ENCODE results near the gene PEX16.

PEX16 gene

DNA sequence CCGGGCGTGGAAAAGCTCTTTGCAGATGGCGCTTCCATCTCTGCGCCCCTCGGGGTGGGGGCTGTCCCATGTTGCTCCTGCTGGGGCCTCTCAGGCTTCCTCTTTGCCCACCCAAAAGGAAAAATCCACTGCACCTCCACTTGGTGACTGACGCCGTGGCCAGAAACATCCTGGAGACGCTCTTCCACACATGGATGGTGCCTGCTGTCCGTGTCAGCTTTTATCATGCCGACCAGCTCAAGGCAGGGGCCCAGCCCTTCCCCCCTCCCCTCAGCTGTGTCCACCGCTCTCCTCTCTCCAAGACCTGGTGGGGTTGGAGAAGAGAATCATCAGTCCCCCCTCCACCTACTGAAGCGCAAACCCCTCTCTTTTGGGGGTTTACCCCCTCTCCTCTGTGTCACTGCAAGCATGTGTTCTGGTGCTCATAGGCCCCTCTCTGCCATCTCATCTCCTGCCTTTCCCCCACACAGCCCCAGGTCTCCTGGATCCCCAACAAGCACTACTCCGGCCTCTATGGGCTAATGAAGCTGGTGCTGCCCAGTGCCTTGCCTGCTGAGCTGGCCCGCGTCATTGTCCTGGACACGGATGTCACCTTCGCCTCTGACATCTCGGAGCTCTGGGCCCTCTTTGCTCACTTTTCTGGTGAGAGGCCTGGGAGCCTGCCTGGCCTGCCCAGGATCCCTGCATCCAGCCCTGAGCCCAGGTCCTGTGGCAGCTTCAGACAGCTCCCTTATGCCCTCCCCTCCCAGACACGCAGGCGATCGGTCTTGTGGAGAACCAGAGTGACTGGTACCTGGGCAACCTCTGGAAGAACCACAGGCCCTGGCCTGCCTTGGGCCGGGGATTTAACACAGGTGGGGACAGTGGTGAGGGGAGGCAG, 6.6 kb upstream of the PEX16 start:
- Histone ChIP-seq H3K4me2 (ENCODE audit: low read length) (no peak overlapping the region), H3K4me1 (peaks cover 5% of the 10 kb centered on the region), H3K79me2 (no peaks in the 10 kb centered on the region), H3K27me3 (ENCODE audit: control insufficient read depth, insufficient read depth, low read length) (no peaks in the 10 kb centered on the region), H3K27ac (no peak overlapping the region), H2AFZ (no peak overlapping the region), H3K9ac (no peak overlapping the region), H3K9me3 (ENCODE audit: control insufficient read depth, low read length) (no peaks in the 10 kb centered on the region), H3K36me3 (ENCODE audit: control insufficient read depth, insufficient read depth, low read length) (no peaks in the 10 kb centered on the region), H3K4me3 (ENCODE audit: low read depth, low read length) (no peak overlapping the region)
- TF ChIP-seq, protein P1, sequence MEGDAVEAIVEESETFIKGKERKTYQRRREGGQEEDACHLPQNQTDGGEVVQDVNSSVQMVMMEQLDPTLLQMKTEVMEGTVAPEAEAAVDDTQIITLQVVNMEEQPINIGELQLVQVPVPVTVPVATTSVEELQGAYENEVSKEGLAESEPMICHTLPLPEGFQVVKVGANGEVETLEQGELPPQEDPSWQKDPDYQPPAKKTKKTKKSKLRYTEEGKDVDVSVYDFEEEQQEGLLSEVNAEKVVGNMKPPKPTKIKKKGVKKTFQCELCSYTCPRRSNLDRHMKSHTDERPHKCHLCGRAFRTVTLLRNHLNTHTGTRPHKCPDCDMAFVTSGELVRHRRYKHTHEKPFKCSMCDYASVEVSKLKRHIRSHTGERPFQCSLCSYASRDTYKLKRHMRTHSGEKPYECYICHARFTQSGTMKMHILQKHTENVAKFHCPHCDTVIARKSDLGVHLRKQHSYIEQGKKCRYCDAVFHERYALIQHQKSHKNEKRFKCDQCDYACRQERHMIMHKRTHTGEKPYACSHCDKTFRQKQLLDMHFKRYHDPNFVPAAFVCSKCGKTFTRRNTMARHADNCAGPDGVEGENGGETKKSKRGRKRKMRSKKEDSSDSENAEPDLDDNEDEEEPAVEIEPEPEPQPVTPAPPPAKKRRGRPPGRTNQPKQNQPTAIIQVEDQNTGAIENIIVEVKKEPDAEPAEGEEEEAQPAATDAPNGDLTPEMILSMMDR (IDR thresholded peaks at IDR 0.05) = no peak

DNA sequence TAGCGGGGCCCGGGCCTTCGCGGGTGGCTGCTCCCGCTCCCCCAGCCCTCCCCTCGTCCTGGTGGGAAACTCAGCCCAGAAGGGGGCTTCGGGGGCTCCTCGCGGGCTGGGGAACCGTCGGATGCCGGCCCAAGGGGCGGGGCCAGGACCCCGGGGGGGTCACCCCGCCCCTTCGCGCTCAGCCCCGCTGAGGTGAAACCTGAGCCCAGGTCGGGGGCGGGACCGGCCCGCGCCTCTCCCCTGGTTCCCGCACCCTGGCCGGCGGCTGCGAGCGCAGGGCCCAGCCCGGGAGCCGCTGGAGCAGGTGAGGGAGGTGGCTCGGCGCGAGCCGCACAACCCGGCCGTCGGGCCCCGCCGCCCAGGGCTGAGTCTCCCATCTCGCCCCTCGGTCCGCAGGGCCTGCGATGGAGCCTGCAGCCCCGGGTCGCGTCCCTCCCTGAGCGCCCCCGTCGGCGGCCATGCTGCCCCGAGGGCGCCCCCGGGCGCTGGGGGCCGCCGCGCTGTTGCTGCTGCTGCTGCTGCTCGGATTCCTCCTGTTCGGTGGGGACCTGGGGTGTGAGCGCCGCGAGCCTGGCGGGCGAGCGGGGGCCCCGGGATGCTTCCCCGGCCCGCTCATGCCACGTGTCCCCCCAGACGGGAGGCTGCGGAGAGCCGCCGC, 4.9 kb upstream of the PEX16 start, which contains the start of gene LARGE2:
Gene LARGE2 (plus strand): TSS at position 232 of the 658 bp plus-strand sequence. CDS start 227 bp downstream, at position 459.
- peak within 1 kb of the TSS; percentile 45 for H3K4me2 ChIP-seq (ENCODE audit: low read length)
- peak within 1 kb of the TSS; percentile 49 for H3K9ac ChIP-seq
- TF ChIP-seq, protein P1 (IDR thresholded peaks at IDR 0.05) = no peak
- H3K27ac ChIP-seq = peak within 1 kb of the TSS; percentile 87
- peak within 1 kb of the TSS; percentile 47 for H3K4me3 ChIP-seq (ENCODE audit: low read depth, low read length)
- H3K9me3 ChIP-seq (ENCODE audit: control insufficient read depth, low read length) = no peaks in the 10 kb centered on the region
- H3K36me3 ChIP-seq (ENCODE audit: control insufficient read depth, insufficient read depth, low read length) = no peaks in the 10 kb centered on the region
- H3K27me3 ChIP-seq (ENCODE audit: control insufficient read depth, insufficient read depth, low read length) = no peaks in the 10 kb centered on the region
- H2AFZ ChIP-seq = peak within 1 kb of the TSS; percentile 76
- peaks cover 5% of the 10 kb centered on the region for H3K4me1 ChIP-seq
- H3K79me2 ChIP-seq = no peaks in the 10 kb centered on the region

GRCh38 chr11:45921561-45922424, 4.1 kb upstream of the PEX16 start:
- H3K4me1 ChIP-seq = peaks cover 5% of the 10 kb centered on the region
- H3K27ac ChIP-seq = peak overlapping the region; percentile 87
- peak overlapping the region; percentile 47 for H3K4me3 ChIP-seq (ENCODE audit: low read depth, low read length)
- no peaks in the 10 kb centered on the region for H3K36me3 ChIP-seq (ENCODE audit: control insufficient read depth, insufficient read depth, low read length)
- peak overlapping the region; percentile 49 for H3K9ac ChIP-seq
- no peaks in the 10 kb centered on the region for H3K9me3 ChIP-seq (ENCODE audit: control insufficient read depth, low read length)
- H3K27me3 ChIP-seq (ENCODE audit: control insufficient read depth, insufficient read depth, low read length) = no peaks in the 10 kb centered on the region
- peak overlapping the region; percentile 76 for H2AFZ ChIP-seq
- TF ChIP-seq, protein P1 (IDR thresholded peaks at IDR 0.05) = no peak
- H3K4me2 ChIP-seq (ENCODE audit: low read length) = peak overlapping the region; percentile 45
- H3K79me2 ChIP-seq = no peaks in the 10 kb centered on the region

GRCh38 chr11:45920531-45921477, 3.1 kb upstream of the PEX16 start:
- TF ChIP-seq, protein P1 (IDR thresholded peaks at IDR 0.05) = no peak
- Histone ChIP-seq H3K27me3 (ENCODE audit: control insufficient read depth, insufficient read depth, low read length) (no peaks in the 10 kb centered on the region), H3K79me2 (no peaks in the 10 kb centered on the region), H3K27ac (peak overlapping the region; percentile 87), H3K4me1 (peaks cover 5% of the 10 kb centered on the region), H3K9ac (no peak overlapping the region), H3K4me2 (ENCODE audit: low read length) (peak overlapping the region; percentile 45), H2AFZ (peak overlapping the region; percentile 76), H3K4me3 (ENCODE audit: low read depth, low read length) (no peak overlapping the region), H3K9me3 (ENCODE audit: control insufficient read depth, low read length) (no peaks in the 10 kb centered on the region), H3K36me3 (ENCODE audit: control insufficient read depth, insufficient read depth, low read length) (no peaks in the 10 kb centered on the region)

Measured in parathyroid adenoma (tissue), 2 donors.